ENCODE results near the gene BEND7. TPM values are rescaled to one million over a fixed set of nuclear protein-coding genes. Genes with fewer than 3 reads are reported as not detected.

Gene BEND7
- total and polyA plus RNA-seq, 2 of the 4 experiments (the other 2 are of a cell fraction), result 2.3 to 3.5 TPM

DNA sequence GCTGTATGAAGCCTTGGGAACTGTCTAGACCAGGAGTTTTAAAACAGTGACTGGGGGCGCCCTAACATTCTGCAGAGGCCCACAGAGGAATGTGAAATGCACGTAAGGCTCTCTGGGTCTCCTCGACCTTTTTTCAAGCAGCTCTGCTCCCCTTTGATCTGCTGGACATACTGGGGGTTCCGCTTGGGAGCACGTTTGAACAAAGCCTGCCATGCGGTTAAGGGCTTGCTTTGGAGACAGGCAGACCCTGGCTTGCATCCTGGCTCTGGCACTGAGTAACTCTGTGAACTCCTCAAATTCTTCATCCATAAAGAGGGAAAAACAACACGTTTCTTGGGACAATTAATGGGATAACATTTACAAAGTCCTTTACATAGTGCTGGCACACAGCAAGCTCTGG is 7.8 kb downstream of the BEND7 start:
- POLR2A ChIA-PET (ENCODE audit: unreplicated experiment), result no interaction called here
- no peak overlapping the region for H2AK9ac ChIP-seq (replicated peaks; ENCODE audit: low read depth, low read length, poor library complexity)
- no peaks in the 10 kb centered on the region for H4K20me1 ChIP-seq (ENCODE audit: insufficient read depth, low read length)

More for the DNA sequence above, 7.8 kb downstream of the BEND7 start:
- no peak overlapping the region for H2BK120ac ChIP-seq (ENCODE audit: low read depth, low read length)
- in situ Hi-C loops (cut with MboI; ENCODE audit: low sequenced_read_pairs), result no loop called here
- no peaks in the 10 kb centered on the region for H3K27me3 ChIP-seq (ENCODE audit: control insufficient read depth, insufficient read depth, low read length)
- no peak overlapping the region for H2BK20ac ChIP-seq (ENCODE audit: low read depth, low read length)
- no peak overlapping the region for H3K14ac ChIP-seq (replicated peaks; ENCODE audit: low read depth, low read length)
- 77% methylated on average over 4 of the region's 7 CpGs; no CpG with 5 or more reads in 1 of the 2 experiments for whole genome bisulfite sequencing, 2 experiments (ENCODE audit: extremely low coverage in 2 of 2, insufficient read length in 1 of 2)
- TF ChIP-seq FOS (IDR thresholded peaks at IDR 0.05; ENCODE audit: low read depth, low read length) (no peak), SMC3 (IDR thresholded peaks at IDR 0.05; ENCODE audit: low read depth, low read length) (no peak), CEBPB (IDR thresholded peaks at IDR 0.05; ENCODE audit: low read depth, low read length) (no peak), MXI1 (IDR thresholded peaks at IDR 0.05; ENCODE audit: borderline replicate concordance, low read depth, low read length) (no peak), MAFK (IDR thresholded peaks at IDR 0.05; ENCODE audit: low read depth, low read length) (no peak), NFE2L2 (IDR thresholded peaks at IDR 0.05; ENCODE audit: low read depth, low read length) (no peak), RCOR1 (IDR thresholded peaks at IDR 0.05; ENCODE audit: insufficient replicate concordance, low read length) (no peak), MAZ (IDR thresholded peaks at IDR 0.05; ENCODE audit: borderline replicate concordance, low read depth, low read length) (no peak), BHLHE40 (IDR thresholded peaks at IDR 0.05; ENCODE audit: low read depth, low read length) (no peak), RFX5 (IDR thresholded peaks at IDR 0.05; ENCODE audit: low read depth, low read length) (no peak), RAD21 (IDR thresholded peaks at IDR 0.05; ENCODE audit: low read length) (no peak), POLR2A (IDR thresholded peaks at IDR 0.05; ENCODE audit: low read depth, low read length) (no peak)
- TF ChIP-seq, protein P1, sequence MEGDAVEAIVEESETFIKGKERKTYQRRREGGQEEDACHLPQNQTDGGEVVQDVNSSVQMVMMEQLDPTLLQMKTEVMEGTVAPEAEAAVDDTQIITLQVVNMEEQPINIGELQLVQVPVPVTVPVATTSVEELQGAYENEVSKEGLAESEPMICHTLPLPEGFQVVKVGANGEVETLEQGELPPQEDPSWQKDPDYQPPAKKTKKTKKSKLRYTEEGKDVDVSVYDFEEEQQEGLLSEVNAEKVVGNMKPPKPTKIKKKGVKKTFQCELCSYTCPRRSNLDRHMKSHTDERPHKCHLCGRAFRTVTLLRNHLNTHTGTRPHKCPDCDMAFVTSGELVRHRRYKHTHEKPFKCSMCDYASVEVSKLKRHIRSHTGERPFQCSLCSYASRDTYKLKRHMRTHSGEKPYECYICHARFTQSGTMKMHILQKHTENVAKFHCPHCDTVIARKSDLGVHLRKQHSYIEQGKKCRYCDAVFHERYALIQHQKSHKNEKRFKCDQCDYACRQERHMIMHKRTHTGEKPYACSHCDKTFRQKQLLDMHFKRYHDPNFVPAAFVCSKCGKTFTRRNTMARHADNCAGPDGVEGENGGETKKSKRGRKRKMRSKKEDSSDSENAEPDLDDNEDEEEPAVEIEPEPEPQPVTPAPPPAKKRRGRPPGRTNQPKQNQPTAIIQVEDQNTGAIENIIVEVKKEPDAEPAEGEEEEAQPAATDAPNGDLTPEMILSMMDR (conservative IDR thresholded peaks at IDR 0.05; ENCODE audit: low read depth, low read length), result no peak
- TF ChIP-seq, protein P2, sequence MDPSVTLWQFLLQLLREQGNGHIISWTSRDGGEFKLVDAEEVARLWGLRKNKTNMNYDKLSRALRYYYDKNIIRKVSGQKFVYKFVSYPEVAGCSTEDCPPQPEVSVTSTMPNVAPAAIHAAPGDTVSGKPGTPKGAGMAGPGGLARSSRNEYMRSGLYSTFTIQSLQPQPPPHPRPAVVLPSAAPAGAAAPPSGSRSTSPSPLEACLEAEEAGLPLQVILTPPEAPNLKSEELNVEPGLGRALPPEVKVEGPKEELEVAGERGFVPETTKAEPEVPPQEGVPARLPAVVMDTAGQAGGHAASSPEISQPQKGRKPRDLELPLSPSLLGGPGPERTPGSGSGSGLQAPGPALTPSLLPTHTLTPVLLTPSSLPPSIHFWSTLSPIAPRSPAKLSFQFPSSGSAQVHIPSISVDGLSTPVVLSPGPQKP (IDR thresholded peaks at IDR 0.05; ENCODE audit: borderline replicate concordance, low read depth, low read length), result no peak
- no peak overlapping the region for H4K91ac ChIP-seq (ENCODE audit: insufficient read depth, low read depth, low read length)
- peaks cover 3 to 12% of the 10 kb centered on the region in 2 experiments; a peak in 3 of 4 replicates for H3K79me1 ChIP-seq (ENCODE audit: low read depth in 1 of 2, low read length in 2 of 2)
- no peak overlapping the region for H2AK5ac ChIP-seq (ENCODE audit: low read depth, low read length)
- no peak overlapping the region for H3K4ac ChIP-seq (ENCODE audit: low read depth, low read length)
- H3K4me2 ChIP-seq (ENCODE audit: low read depth, low read length), result no peak overlapping the region
- H3K4me1 ChIP-seq (ENCODE audit: control insufficient read depth, insufficient read depth, low read length), result no peaks in the 10 kb centered on the region
- DNase-seq (no peak), ATAC-seq (ENCODE audit: low read depth) (no peak)
- no peaks in the 10 kb centered on the region; the same call in 1 of the 2 replicates for H3K9me1 ChIP-seq (ENCODE audit: insufficient read depth, low read length)
- no peak overlapping the region for H2BK5ac ChIP-seq (ENCODE audit: low read depth, low read length, poor library complexity, severe bottlenecking)
- H3K27ac ChIP-seq (ENCODE audit: insufficient read depth, low read length), result no peak overlapping the region
- H3K18ac ChIP-seq (ENCODE audit: low read depth, low read length), result no peak overlapping the region
- H3K36me3 ChIP-seq (ENCODE audit: control insufficient read depth, insufficient read depth, low read length), result peaks cover 4% of the 10 kb centered on the region
- CTCF ChIA-PET, result no interaction called here
- no peak overlapping the region for H2BK15ac ChIP-seq (ENCODE audit: low read depth, low read length)
- intact Hi-C loops (cut with micrococcal nuclease), result no loop called here
- no TSS peak for BruUV-seq (replicated peaks)
- no peak overlapping the region for H3K4me3 ChIP-seq (ENCODE audit: insufficient read depth, low read depth, low read length)
- no peak overlapping the region for H4K5ac ChIP-seq (ENCODE audit: low read depth, low read length)
- H3K9ac ChIP-seq (ENCODE audit: low read depth, low read length), result no peak overlapping the region
- no peak overlapping the region for H3K56ac ChIP-seq (ENCODE audit: extremely low read depth, insufficient read depth, low read length)
- H2AFZ ChIP-seq (replicated peaks; ENCODE audit: low read length, poor library complexity), result no peak overlapping the region
- no peak overlapping the region for H3K23ac ChIP-seq (ENCODE audit: low read depth, low read length)
- no peaks in the 10 kb centered on the region for H3K9me3 ChIP-seq (ENCODE audit: control insufficient read depth, insufficient read depth, low read length)
- H4K8ac ChIP-seq (ENCODE audit: low read depth in 2 of 2, low read length in 2 of 2), result no peak overlapping the region
- dilution Hi-C loops (cut with HindIII; ENCODE audit: low sequenced_read_pairs, unreplicated experiment), result no loop called here

Measured in IMR-90 (cell line).